Glomerular endothelial cell (primary cell): ENCODE results near the gene RPL23. TPM values are rescaled to one million over a fixed set of nuclear protein-coding genes. Genes with fewer than 3 reads are reported as not detected.

Experiments used
- DNase-seq: peaks from one replicate; pipeline ENCODE4 v3.0.0-alpha.2; 2011; ENCODE audit warnings: low read depth, low spot score; ENCODE audit errors: extremely low read depth
- total RNA-seq: library from RNA; depleted of rRNA; stranded (reverse); fragments of >200 nt; gene quantifications from 2 replicates; pipeline ENCODE4 v1.2.3, GENCODE V29; 2015

The RPL23 gene
- total RNA-seq, 1 donor from 2014 or later, result 852 TPM

DNA sequence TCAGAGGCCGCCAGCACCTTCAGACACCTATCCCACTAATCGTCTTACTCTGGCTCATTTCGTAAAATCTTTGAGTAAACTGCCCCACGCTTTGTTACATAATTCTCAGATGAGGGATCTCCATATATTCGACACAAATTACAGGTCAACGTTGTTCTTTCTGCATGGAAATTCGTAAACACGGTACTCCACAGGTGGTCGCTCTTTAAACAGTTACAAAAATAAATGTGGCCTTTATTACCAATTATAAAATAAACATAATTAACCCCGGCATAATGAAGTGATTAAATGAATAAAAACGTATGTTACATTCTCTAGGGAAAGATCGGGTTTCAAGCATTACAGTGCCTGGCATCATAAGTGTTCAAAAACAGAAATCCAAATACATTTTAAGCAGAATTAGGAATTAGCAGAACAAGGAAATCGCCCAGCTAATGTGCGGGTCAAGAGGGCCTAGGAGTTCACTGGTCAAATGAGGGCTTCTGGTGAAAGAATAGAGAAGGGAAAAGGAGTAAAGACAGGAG, 53.2 kb downstream of the RPL23 start:
- DNase-seq, result no peak

DNA sequence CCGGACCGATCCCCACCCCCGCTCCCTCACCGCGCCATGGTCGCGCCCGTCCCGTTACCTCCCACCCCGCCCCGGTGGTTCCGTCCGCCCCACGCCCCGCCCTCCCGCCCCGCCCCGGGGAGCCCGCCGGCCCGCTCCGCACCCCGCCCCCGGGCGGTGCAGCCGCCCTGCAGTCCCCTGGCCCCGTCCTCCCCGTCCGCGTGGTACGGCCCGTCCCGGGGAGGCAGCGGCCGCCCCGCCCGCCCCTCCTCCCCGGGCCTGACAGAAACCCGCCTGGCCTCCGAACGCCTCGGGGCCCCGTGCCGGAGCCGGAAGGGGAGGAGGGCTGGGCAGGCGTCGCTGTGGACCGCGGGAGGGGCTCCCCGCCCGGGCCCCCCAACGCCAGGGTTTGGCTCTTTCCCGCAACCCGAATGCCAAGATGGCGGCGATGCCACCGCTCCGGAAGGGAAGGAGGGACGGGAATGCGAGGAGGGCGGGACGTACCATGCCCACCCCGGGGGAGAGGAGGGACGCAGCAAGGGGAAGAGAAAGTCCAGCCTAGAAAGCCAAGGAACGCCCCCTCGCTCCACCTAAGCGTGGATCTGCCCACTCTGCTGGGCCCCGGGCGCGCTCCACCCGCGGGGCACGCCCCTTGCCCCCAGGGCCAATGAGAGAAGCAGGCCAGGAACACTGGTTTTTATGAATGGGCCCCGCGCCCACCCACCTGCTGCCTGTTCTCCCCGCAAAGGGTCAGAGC, 53.9 kb downstream of the RPL23 start, which contains the start of gene PIP4K2B:
TSS of gene PIP4K2B (minus strand) at position 56 of the 736 bp plus-strand sequence. CDS start 132 bp downstream, outside the sequence.
- peak; percentile 68 for DNase-seq

DNA sequence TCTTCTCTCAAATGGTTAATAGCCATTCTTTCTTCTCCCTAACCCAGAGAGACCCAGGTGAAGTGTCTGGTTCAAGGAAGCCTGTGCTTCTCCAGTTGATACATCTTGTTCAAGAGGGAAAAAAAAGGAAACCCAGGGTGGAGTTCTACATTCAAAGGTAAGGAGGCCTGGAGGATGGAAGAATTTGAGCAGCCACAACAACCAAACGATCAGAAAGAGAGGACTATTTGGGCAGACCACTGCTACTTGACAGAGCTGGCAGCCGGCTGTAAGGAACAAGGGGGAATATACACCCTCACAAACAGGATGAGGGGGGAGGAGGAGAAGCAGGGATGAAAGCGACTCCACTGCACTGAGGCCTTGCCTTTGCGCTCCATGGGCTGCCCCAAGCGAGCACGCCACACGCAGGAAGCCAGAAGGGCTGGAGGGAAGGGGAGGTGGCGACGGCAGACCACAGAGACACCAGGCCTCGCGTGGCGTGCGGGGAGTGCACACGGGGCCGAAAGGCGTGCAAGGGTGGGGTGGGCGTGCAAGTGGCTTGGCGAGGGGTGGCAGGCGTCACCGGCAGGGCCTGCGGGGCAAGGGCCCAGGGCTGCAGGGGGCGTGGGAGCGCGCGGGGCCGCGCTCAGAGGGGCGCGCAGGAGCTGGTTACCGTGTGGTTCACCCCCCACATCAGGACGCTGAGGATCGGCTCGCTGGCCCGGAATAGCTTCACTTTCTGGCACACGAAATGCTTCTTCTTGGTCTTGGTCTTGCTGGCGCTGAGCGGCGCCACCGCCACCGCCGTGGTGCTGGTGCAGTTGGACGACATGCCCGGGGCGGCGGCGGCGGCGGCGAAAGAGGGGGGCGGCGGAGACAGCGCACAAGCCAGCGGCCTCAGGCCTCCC, 54.7 kb downstream of the RPL23 start:
- no peak for DNase-seq

Other genes starting within 250 kb of the RPL23 start
- 0.19 TPM in 1 of 2 replicates, not detected in the other for gene SRCIN1, start 247.8 kb downstream of the RPL23 start, total RNA-seq
- 2.7 and 2.8 TPM in 2 replicates for gene EPOP, start 178.8 kb downstream of the RPL23 start, total RNA-seq
- gene MLLT6, start 148.4 kb downstream of the RPL23 start, total RNA-seq, result 31.7 and 45.8 TPM in 2 replicates
- gene CISD3, start 123.4 kb downstream of the RPL23 start, total RNA-seq, result 6.1 and 13.3 TPM in 2 replicates
- gene PCGF2, start 105.4 kb downstream of the RPL23 start, total RNA-seq, result 15.8 and 24.1 TPM in 2 replicates
- 207 TPM in 2 replicates for gene PSMB3, start 101.0 kb downstream of the RPL23 start, total RNA-seq
- 42.3 and 50.7 TPM in 2 replicates for gene PIP4K2B, start 54.2 kb downstream of the RPL23 start, total RNA-seq
- gene CWC25, start 28.4 kb downstream of the RPL23 start, total RNA-seq, result 15.8 and 16.2 TPM in 2 replicates
- gene LASP1, start 16.3 kb upstream of the RPL23 start, total RNA-seq, result 341 and 399 TPM in 2 replicates
- gene FBXO47, start 113.7 kb upstream of the RPL23 start, total RNA-seq, result not detected in 2 replicates